Mammary epithelial cell (primary cell): ENCODE results near the gene ABR.

Experiments
- EZH2 ChIP-seq: IDR thresholded peaks from 2 replicates; pipeline ENCODE4 v1.6.1; 2012; ENCODE audit warnings: low read length, inconsistent platforms, borderline replicate concordance
- TF ChIP-seq, protein P1 (sequence below), 2 donors: IDR thresholded peaks in 1 of 2; conservative IDR thresholded peaks in 1 of 2; 2 replicates each; pipeline ENCODE4 v1.5.1; 2011 to 2012; ENCODE audit warnings: inconsistent platforms in 2 of 2, low read length in 2 of 2, mild to moderate bottlenecking in 2 of 2, control low read depth in 1 of 2, low read depth in 1 of 2; ENCODE audit not compliant: insufficient read depth in 1 of 2; ENCODE audit errors: extremely low read depth in 1 of 2

DNA sequence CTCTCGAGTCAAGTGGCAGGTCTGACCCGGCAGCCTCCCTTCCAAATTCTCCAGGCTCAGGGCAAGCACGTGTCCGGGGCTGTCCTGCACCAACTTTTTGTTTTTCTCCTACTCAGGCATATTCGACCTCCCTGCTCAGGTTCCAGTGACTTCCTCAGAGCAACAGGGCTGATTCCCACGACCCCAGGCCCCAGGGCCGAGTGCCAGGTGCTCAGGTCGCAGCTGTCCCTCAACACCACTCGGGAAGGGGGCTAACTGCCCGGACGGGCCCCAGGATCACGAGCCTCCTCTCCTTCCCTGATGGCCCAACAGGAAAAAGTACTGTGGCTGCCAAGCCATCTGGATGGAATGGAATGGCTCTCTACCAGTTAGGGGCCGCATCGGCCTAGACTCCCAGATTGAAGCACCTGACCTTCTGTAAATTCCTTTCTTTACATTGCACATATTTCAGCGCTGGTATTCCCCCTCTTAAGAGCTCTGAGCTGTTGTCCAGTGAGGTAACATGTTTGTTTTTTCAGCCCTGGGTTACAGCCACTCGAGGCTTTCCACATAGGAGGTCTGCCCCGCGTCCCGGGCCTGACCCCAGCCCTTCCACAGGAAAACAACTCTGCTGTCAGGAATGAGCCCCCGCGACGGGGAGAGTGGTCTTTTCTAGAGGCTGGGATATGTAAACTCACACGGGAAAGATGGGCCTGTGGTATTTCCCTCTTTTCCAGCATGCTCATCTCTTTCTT, 225.2 kb downstream of the ABR start:
- TF ChIP-seq, protein P1, sequence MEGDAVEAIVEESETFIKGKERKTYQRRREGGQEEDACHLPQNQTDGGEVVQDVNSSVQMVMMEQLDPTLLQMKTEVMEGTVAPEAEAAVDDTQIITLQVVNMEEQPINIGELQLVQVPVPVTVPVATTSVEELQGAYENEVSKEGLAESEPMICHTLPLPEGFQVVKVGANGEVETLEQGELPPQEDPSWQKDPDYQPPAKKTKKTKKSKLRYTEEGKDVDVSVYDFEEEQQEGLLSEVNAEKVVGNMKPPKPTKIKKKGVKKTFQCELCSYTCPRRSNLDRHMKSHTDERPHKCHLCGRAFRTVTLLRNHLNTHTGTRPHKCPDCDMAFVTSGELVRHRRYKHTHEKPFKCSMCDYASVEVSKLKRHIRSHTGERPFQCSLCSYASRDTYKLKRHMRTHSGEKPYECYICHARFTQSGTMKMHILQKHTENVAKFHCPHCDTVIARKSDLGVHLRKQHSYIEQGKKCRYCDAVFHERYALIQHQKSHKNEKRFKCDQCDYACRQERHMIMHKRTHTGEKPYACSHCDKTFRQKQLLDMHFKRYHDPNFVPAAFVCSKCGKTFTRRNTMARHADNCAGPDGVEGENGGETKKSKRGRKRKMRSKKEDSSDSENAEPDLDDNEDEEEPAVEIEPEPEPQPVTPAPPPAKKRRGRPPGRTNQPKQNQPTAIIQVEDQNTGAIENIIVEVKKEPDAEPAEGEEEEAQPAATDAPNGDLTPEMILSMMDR (conservative IDR thresholded peaks at IDR 0.05 in 1 of 2, IDR thresholded peaks at IDR 0.05 in 1 of 2; ENCODE audit: extremely low read depth in 1 of 2, insufficient read depth in 1 of 2, low read depth in 1 of 2, low read length in 2 of 2), result no peak
- TF ChIP-seq EZH2, result no peak
